ENCODE results near the gene NOCT. TPM values are rescaled to one million over a fixed set of nuclear protein-coding genes. Genes with fewer than 3 reads are reported as not detected.
"Not testable (repeated sequence)": the region's sequence is repeated elsewhere in the genome, so short reads cannot be mapped to it uniquely, and the experiment has no call there.

The NOCT gene
- total RNA-seq, 4 donors from 2014 or later: 2.3 to 7.4 (median 2.7) TPM; not detected in 1

- Histone ChIP-seq H3K4me1 (no peaks in the 10 kb centered on the region), H3K27ac (no peak overlapping the region), H3K9me3 (no peaks in the 10 kb centered on the region), H3K36me3 (no peaks in the 10 kb centered on the region), H3K4me3 (no peak overlapping the region), H3K27me3 (no peaks in the 10 kb centered on the region)
- intact Hi-C loops (cut with DNase I; ENCODE audit: low total_unique reads): no loop called here
- no peak for TF ChIP-seq POLR2A (IDR thresholded peaks at IDR 0.05)
- TF ChIP-seq CTCF (IDR thresholded peaks at IDR 0.05): no peak
- DNase-seq: no peak
Measured at GRCh38 chr4:138999666-139000065, 15.9 kb upstream of the NOCT start.

- intact Hi-C loops (cut with DNase I; ENCODE audit: low total_unique reads); DNase-seq: not testable (repeated sequence)
Measured at GRCh38 chr4:139000134-139000533, 15.4 kb upstream of the NOCT start.

GRCh38 chr4:139001430-139001829, 14.2 kb upstream of the NOCT start:
- H3K9me3 ChIP-seq; H3K36me3 ChIP-seq; H3K27me3 ChIP-seq; intact Hi-C loops (cut with DNase I; ENCODE audit: low total_unique reads); H3K4me1 ChIP-seq; DNase-seq; H3K4me3 ChIP-seq; H3K27ac ChIP-seq: not testable (repeated sequence)

More at GRCh38 chr4:139000134-139000533, 15.4 kb upstream of the NOCT start:
- not testable (repeated sequence) for H3K27me3 ChIP-seq, H3K4me3 ChIP-seq, H3K36me3 ChIP-seq, H3K27ac ChIP-seq, H3K4me1 ChIP-seq, H3K9me3 ChIP-seq

- H3K27me3 ChIP-seq; H3K27ac ChIP-seq; H3K36me3 ChIP-seq; H3K9me3 ChIP-seq; DNase-seq; H3K4me1 ChIP-seq; H3K4me3 ChIP-seq; intact Hi-C loops (cut with DNase I; ENCODE audit: low total_unique reads): not testable (repeated sequence)
Measured at GRCh38 chr4:139003668-139004067, 11.9 kb upstream of the NOCT start.

- H3K4me1 ChIP-seq: no peaks in the 10 kb centered on the region
- no peak for DNase-seq
- peaks cover 0 to 4% of the 10 kb centered on the region in 2 donors for H3K9me3 ChIP-seq
- TF ChIP-seq POLR2A (IDR thresholded peaks at IDR 0.05) (no peak), CTCF (IDR thresholded peaks at IDR 0.05) (no peak)
- H3K27ac ChIP-seq: no peak overlapping the region
- H3K4me3 ChIP-seq: no peak overlapping the region
- H3K36me3 ChIP-seq: no peaks in the 10 kb centered on the region
- H3K27me3 ChIP-seq: no peaks in the 10 kb centered on the region
- intact Hi-C loops (cut with DNase I; ENCODE audit: low total_unique reads): no loop called here
Measured at GRCh38 chr4:139005774-139006173, 9.8 kb upstream of the NOCT start.

- Histone ChIP-seq H3K4me3 (no peak overlapping the region), H3K27ac (no peak overlapping the region), H3K27me3 (no peaks in the 10 kb centered on the region), H3K9me3 (peaks cover 0 to 4% of the 10 kb centered on the region in 2 donors), H3K36me3 (no peaks in the 10 kb centered on the region), H3K4me1 (no peaks in the 10 kb centered on the region)
- DNase-seq: no peak
- intact Hi-C loops (cut with DNase I; ENCODE audit: low total_unique reads): no loop called here
- no peak for TF ChIP-seq CTCF (IDR thresholded peaks at IDR 0.05)
- no peak for TF ChIP-seq POLR2A (IDR thresholded peaks at IDR 0.05)
Measured at GRCh38 chr4:139007640-139008039, 7.9 kb upstream of the NOCT start.

- H3K9me3 ChIP-seq; intact Hi-C loops (cut with DNase I; ENCODE audit: low total_unique reads); H3K4me1 ChIP-seq; H3K27me3 ChIP-seq; H3K36me3 ChIP-seq; H3K4me3 ChIP-seq; DNase-seq; H3K27ac ChIP-seq: not testable (repeated sequence)
Measured at GRCh38 chr4:139008278-139008677, 7.3 kb upstream of the NOCT start.

All from uterus (tissue), 4 donors.